Nasal cavity respiratory epithelium epithelial cell of viscerocranial mucosa (primary cell): ENCODE measurements around the gene RAD54L2. TPM values are rescaled to one million over a fixed set of nuclear protein-coding genes. Genes with fewer than 3 reads are reported as not detected.

ENCODE experiments used
- total RNA-seq: library from RNA; depleted of rRNA; stranded (reverse); fragments of >200 nt; gene quantifications from 2 replicates; pipeline ENCODE4 v1.2.3, GENCODE V29; 2014

RAD54L2 gene
- 19.8 and 23.3 TPM in 2 replicates for total RNA-seq

DNA sequence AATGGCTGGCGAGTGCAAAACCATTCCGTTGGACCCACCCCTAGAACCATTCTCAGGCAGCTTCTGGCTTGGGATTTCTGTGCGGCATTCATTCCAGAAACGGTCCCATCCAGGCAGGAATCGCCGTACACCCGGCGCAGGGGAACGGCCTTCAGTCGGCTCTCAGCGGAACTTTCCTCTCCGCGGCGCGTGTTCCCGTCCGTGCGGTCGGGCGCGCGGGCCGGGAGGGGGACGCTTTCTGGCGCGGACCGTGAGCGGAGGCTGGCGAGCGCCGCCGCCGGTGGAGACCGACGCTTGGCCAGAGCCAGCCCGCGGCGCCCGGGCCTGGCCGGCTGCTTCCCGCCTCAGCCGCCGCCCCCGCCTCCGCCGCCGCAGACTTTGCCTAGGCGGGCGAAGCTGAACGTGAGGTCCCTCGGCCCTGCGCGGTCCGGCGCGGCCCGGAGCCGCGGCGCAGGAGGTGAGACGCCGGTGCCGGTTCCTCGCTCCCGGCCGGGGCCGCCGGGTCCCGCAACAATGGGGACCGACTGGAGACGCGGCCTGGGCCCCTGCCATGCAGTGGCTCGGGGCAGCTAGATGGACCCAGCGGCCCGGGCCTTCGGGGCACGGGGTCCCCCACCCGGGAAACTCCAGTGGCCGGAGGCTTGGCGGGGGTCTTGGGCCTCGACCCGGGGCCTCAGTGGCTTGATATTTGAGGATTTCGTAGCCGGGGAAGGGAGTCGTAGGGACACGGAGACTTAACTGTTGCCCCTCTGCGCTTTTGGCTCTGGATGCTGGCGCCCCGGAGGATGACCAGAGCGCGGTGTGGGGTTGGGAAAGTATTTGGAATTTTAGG is at the start of gene RAD54L2:
TSS of gene RAD54L2 (plus strand) at position 261 of the 832 bp plus-strand sequence. CDS start 51,702 bp downstream, outside the sequence.

Other genes with a start within 250 kb of the RAD54L2 start
- gene MANF, start 153.4 kb upstream of the RAD54L2 start, total RNA-seq: 72.3 and 413 TPM in 2 replicates
- 39.3 and 48.7 TPM in 2 replicates for gene RBM15B, start 147.4 kb upstream of the RAD54L2 start, total RNA-seq
- 19.8 and 29.6 TPM in 2 replicates for gene DCAF1, start 38.7 kb upstream of the RAD54L2 start, total RNA-seq
- 34.5 and 52.3 TPM in 2 replicates for gene TEX264, start 132.5 kb downstream of the RAD54L2 start, total RNA-seq
- under 0.01 TPM in 2 replicates for gene GRM2, start 168.3 kb downstream of the RAD54L2 start, total RNA-seq
- not detected in 2 replicates for gene IQCF6, start 240.5 kb downstream of the RAD54L2 start, total RNA-seq